ENCODE data around the gene MEP1A. TPM values are rescaled to one million over a fixed set of nuclear protein-coding genes. Genes with fewer than 3 reads are reported as not detected.
"Not testable (repeated sequence)": the region's sequence is repeated elsewhere in the genome, so short reads cannot be mapped to it uniquely, and the experiment has no call there.

The MEP1A gene
- total and polyA plus RNA-seq, 9 of the 15 experiments (the other 6 are each of a cell fraction or from before 2014, with no cell fraction given) = not detected

DNA sequence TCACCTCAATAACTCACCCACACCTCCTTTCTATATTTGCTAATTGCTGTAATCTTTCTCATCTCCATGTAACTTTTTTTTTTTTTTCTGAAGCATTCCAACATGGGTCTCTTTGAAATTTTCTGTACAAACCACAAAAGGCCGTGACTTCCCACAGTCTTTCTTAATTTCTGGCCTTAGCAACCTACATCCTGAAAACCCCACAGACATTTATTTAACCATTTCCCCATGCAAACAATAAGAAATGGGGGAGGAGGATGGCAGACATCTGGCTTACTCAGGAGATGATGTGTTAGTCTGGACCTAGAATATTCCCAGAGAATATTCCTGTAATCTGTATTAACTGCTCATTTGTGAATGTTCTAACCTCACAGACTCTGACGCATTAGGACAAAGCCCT lies 57.6 kb downstream of the MEP1A start (continued):
- TF ChIP-seq ARID4B (CRISPR knock-in tag; IDR thresholded peaks at IDR 0.05) = no peak
- no peak for TF ChIP-seq XRCC4 (IDR thresholded peaks at IDR 0.05; ENCODE audit: extremely low read depth, insufficient read depth, insufficient read length)
- TF ChIP-seq ZNF212 (CRISPR knock-in tag; IDR thresholded peaks at IDR 0.05) = no peak

DNA sequence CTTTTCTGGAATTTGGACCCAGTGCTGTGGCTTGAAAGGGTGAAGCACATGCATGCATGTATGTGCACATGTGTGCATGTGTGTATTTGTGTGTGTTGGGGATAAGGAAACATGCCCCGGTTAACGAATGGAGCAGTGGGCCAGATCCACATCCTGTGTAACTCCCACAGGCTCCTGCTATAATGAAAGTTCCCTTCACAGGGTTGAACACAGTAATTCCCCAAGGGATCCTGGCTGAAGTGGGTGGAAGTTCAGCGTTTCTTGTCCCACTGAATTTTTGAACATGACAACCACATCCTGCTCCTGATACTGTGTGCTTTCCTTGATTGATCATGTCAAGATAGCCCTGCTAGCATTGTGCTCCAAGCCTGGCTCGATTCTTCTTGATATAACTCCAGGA lies 58.4 kb downstream of the MEP1A start:
- WGBS (ENCODE audit: insufficient coverage, low coverage, missing lambda C conversion rate) = 0% methylated on average over 4 of the region's 4 CpGs
- H3K36me3 ChIP-seq (ENCODE audit: control insufficient read depth, insufficient read depth, low read length); H3K9me3 ChIP-seq (replicated peaks; ENCODE audit: control insufficient read depth, insufficient read depth, low read depth, low read length); POLR2A ChIA-PET; H3K9me1 ChIP-seq (ENCODE audit: control insufficient read depth, insufficient read depth, low read length); BruUV-seq (replicated peaks); H3K27ac ChIP-seq (ENCODE audit: extremely low read depth, low read depth, low read length); H3K4me2 ChIP-seq (ENCODE audit: insufficient read depth, low read length); H3K79me2 ChIP-seq (ENCODE audit: control insufficient read depth, insufficient read depth, low read length); H3K4me3 ChIP-seq; ATAC-seq; CTCF ChIA-PET (ENCODE audit: low intra/inter-chr PET ratio); H3K9ac ChIP-seq (ENCODE audit: insufficient read depth in 1 of 2, low read depth in 2 of 2, low read length in 2 of 2); H3K4me1 ChIP-seq (replicated peaks in 1 of 2; ENCODE audit: control insufficient read depth in 2 of 2, insufficient read depth in 2 of 2, low read length in 2 of 2); FAIRE-seq; DNase-seq (ENCODE audit: extremely low read depth in 1 of 4, low spot score in 3 of 4); H3K27me3 ChIP-seq (ENCODE audit: control insufficient read depth in 2 of 2, insufficient read depth in 2 of 2, low read length in 2 of 2); H4K20me1 ChIP-seq (replicated peaks; ENCODE audit: control insufficient read depth, insufficient read depth, low read length); H2AFZ ChIP-seq (ENCODE audit: low read depth, low read length): not testable (repeated sequence)
- intact Hi-C loops (cut with micrococcal nuclease) = loop anchor here (5.0 kb wide), 1 partner anchor 434 kb away; no protein-coding TSS in a partner anchor
- in situ Hi-C loops (cut with MboI) = loop anchor here (10.0 kb wide), 1 partner anchor 193 kb away; the partner anchor contains the start of gene ADGRF1

Data from K562 (cell line).